HG02588 (cell line): ENCODE measurements around the gene C14orf93.

ENCODE experiments used
- ATAC-seq: cut with Tn5 transposase; IDR thresholded peaks from one replicate; pipeline ENCODE4 v1.9.1; 2021; ENCODE audit warnings: mild to moderate bottlenecking, moderate library complexity; ENCODE audit not compliant: unreplicated experiment

C14orf93 gene

DNA sequence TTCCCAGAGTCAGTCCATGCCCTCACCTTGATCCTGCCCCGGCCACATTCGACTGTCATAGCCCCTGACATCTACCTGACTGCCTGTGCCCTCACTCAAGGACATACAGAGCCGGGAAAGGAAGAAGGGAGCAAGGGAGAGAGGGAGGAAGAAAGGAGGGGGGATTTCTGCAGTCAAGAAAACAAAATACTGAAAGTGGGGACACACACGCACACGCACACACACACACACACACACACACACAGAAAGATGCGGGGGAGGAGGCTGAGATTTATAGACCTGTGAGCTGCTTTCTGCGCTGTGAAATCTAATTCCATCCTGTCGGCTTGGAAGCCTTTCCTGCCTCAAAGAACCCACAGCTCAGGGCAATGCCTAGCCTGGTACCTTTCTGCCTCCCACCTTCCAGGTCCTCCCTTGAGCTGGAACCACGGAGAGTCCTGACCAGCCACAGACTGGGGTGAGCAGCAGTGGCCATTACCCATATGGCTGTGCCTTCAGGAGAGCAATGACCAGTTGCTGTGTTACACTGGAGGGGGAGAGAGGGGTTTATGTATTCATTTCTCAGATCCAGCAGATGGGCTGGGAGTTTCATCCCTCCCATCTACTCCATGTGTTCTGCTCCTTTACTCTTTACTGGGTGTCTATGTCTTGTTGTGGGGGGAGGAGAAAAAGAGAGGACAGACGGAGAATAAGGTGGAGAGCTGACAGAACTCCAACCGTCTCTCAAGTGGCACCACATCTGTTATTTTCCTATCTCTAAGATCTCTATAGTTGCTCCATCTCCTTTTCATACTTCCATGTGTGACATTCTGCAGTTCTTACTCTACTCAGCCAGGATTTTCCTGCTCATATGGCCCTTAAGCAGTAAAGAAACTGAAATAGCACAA is 12.9 kb downstream of the C14orf93 start:
- ATAC-seq: no peak

DNA sequence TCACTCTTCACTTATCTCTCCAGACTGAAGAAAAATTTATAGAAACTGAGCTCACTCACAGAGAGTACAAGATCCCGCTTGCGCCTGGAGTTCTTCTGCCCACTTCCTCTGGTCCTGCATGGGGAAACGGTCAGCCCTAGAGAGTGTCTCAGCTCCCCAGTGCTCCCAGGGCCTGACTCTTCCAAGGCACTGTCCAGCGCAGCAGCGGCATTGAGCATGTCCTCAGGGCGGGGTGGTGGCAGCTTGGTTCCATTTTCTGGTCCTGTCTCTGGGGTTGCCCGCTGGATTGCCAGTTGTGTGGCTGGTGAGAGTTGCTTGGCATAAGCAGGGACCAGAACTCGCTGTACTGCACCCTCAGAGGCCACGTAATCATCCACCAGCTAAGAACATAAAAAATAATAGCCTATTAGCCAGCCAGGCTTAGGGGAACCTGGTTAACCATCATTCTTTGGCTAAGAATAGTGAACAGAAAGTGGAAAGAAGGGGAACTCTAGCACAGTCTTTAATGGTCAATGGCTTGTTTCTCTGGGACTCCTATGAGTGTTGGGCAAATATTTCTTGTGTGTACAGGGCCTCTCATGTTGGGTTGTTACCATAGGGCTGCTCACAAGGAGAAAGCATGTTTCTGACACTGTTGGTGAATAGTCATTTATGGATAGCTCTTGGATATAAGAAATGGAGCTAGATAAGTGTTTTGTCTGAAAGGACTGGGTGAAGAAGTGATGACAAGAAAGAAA is 13.9 kb downstream of the C14orf93 start:
- no peak for ATAC-seq

DNA sequence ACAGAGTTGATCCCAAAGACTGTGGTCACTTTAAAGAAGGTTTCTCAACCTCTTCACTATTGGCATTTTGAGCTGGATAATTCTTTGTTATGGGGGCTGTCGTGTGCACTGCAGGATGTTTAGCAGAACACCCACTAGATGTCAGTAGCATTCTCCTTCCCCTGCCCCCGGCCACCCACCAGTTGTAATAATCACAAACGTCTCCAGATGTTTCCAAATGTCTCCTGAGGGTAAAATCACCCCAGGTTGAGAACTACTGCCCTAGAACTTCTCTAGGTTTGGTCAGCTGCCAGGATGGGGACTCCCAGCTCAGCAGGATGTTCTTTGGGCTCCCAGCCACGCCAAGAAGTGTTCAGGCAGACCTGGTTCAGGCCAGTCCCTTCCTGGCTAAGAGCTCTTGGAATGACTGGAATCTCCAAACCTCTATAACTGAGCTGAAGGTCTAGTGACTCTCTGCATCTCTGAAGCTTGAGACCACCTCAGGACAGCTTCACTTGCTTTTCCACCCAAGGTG is 15.1 kb downstream of the C14orf93 start:
- ATAC-seq: no peak

DNA sequence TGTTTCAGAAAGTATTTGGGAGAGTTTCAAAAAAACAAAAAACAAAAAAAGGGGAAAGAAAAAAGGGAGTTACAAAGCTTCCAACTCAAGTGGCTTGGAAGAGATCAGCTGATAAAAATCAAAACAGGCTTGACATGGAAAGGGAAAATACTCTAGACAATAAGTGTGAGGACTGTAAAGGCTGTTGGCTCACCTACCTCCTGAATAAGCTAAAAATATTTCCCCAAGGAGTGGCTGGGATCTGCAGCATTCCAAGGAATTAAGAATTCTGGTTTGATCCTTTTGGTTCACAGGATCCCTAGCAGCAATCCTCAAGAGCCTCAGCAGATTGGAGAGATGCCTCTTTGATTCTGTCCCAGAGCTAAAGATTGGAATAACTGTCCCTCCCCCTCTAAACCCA is 16.4 kb downstream of the C14orf93 start:
- ATAC-seq: no peak

DNA sequence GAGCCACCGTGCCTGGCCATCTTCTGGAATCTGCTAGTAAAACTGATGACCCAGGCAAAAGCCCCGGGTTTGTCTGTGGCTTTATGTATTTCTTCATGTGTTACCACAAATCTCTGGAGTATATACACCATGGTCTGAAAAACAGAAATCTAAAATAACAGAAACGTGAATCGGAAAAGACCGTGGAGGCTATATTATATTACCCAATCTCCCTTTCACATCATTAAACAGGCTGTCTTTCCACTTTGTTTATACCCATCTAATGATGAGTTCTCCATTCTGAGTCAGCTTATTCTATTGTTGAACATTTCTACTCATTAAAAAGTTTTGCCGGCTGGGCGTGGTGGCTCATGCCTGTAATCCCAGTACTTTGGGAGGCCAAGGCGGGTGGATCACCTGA is 18.1 kb downstream of the C14orf93 start:
- no peak for ATAC-seq

DNA sequence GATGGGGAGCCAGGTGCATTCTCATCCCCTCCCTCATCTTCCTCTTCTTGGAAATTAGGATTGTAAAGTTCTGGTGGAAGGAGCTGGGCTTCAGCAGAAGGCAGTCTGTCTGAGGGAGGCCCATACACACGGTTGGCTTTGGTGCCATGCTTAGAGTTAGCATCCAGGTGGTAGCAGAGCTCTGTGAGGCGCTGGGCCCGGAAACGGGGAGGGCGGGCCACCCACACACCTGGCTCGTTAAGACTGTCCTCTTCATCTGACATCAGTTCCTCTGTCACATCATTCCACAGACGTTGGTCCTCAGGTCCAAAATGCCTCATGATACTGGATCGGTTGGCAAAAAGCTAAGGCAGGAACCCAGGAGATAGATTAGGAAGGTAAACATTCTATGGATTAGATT is 22.7 kb downstream of the C14orf93 start:
- ATAC-seq: no peak

DNA sequence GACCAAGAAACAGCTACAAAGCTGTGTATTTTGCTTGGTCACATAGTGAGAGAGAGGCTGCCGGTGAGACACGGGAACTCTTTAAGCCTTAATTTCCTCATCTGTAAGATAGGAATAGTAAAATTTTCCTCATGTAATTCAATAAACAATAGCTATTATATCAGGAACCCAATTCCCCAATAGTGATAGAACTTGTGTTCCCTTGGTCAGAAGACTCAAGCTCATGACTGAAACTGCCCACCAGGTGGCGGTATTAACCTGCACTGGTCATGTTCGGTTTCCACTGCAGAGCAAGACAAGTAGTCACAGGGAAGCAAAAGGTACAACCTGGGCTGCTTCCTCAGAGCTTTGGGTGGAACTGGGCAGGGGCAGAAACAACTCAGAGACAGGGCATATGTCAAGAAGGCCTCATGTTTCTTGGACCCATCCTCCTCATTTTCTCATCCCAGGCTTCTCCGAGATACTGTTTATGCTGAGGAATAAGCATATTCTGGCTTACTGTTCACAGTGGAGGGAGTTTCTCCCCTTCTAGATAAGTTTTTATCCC is 23.4 kb downstream of the C14orf93 start:
- no peak for ATAC-seq

DNA sequence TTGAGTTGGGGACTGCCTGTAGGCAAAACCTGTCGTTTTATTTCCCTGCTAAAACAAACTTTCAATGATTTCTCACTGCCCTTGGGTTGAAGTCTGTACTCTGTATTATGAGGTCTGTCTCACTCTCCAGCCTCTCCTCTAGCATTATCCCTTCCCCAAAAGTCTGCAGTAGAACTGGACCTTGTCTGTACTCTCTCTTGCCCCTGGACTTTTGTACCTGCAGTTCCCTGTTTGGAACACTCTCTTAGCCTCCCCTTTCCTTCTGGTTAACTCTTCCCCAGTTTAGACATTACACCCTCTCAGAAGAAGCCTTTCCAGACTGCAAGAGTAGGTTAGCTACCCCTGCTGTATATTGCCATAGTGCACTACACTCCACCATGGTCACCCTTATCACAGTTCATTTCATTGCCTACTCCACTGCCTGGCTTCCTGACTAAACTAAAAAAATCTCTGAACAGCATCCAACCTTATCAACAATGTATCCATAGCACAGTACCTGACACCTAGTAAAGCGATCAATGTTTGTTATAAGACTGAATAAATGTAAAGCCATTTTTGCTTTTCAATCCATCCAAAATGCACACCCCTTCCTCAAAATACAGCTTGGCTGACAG is 23.9 kb downstream of the C14orf93 start:
- ATAC-seq: no peak

DNA sequence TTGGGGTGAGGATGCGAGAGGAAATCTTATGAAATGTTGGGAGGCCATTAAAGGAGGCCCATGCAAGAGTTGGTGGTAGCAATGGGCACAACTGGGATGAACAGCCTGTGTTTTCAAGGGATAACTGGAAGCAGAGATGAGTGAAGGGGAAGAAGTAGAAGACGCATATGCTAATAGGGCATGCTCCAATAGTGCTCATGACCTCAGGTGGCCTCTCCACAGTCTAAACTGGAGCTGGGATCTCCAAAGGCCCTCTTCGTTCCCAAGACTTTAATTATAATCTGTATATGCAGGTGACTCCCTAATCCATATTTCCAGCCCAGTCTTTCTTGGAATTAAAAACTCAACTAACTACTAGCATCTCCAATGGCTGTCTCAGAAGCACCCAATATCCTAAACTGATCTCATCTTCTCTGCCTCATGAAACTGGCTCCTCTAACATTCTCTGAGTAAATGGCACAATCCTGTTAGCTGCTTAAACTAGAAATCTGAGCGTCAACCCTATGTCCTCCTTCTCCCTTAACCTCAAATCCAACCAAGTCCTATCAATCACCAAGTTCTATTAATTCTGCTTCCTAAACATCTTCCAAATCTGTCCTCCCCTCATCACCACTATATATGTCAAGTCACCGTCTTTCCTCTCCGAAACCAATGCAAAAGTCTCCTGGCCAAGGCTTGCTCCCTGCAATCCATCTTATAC is 24.8 kb downstream of the C14orf93 start:
- no peak for ATAC-seq

DNA sequence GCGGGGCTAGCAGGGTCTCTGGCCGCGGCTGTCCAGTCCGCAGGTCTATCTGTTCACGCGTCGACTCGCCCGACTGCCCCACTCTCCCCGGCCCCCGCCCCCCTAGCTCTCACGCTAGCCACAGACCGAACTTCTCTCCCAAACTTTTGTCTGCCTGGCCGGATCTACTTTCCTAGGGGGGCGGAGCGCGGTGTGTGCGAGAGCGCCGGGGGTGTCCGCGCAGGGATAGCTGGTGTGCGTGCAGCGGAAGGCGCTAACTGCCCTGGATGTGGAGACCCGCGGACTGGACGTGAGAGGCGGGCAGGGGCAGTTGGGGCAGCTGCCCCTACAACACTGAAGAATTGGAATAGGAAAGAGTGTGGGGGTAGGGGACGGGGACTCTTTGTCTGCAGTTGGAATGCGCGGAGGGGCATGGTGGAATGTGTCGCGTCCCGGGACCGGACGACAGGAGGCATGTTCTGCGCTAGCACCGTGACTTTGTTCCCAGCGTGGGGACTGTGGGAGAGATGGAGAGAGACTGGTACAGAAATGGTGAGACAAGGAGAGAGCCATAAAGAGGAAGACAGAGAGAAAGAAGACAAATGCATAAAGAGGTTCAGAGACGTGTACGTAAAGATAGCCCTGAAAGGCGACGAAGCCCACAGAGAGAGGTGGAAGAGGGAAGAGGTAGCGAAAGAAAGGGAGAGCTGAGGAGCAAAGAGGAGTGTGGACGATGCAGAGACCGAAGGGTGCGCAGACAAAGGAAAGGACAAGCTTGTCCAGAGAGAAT is 27.3 kb downstream of the C14orf93 start, which contains the start of gene AJUBA:
Gene AJUBA (minus strand): TSS at position 75 of the 769 bp plus-strand sequence. CDS start 285 bp downstream, outside the sequence.
- ATAC-seq: peak; percentile 43

DNA sequence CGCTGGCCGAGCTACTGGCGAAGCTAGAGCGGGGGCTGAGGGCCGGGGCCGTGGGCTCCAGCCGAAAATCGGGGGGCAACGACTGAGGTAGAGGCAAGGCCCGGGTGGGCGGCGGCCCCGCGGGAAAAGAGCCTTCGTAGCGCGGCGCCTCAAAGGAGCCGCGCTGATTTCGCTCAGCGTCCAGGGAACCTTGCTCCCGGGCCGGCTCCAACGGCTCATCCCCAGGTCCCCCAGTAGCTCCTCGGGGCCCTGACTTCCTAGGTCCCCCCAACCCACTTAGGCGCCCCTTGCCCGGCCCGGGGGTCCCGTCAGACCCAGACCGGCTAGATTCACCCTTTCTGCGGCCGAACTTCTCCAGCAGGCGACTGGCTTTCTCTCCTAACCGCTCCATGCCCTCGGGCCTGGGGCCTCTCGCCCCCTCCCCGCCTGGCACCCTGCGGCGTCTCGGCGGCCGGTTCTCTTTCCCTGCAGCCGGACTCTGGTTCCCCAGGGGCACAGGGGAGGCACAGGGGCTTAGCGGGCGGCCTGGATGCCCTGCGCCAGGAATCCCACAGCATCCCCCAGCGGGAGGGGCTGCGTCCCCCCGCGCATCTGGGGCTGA is 28.0 kb downstream of the C14orf93 start:
- no peak for ATAC-seq

DNA sequence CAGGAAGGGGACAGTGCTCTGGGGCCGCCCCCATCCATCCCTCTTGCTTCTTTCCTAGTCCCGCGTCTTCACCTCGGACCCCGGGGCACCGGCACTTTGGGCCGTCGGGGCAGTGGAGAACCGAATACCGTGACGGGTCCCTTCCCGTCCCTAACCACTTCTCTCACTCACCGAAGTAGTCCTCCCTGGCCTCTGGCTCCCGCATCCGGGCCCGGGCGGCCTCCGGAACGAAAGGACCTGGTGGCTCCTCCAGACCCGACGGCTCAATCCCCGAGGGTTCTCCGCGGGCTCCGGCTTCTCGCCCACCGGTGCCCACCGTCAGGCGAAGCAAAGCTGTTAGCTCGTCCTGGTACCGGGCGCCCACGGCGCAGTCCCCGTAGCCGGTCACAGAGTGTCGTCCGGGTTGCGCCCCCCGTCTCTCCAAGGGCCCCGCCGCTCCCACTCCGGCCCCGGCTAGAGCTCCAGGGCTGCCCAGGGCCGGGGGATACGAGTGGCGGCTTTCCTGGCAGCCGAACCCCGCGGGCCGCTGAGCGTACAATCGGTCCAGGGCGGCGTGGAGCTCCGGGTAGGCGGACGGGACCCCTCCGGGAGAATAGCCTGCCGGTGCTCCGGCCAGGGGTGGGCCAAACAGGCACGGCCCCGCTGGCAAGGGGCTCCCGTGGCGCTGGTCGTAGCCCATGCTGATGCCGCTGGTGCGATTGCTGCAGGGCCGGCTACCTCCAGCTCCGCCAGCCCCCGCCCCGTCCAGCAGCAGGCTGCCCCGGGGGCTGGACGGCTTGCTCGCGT is 28.7 kb downstream of the C14orf93 start:
- no peak for ATAC-seq

DNA sequence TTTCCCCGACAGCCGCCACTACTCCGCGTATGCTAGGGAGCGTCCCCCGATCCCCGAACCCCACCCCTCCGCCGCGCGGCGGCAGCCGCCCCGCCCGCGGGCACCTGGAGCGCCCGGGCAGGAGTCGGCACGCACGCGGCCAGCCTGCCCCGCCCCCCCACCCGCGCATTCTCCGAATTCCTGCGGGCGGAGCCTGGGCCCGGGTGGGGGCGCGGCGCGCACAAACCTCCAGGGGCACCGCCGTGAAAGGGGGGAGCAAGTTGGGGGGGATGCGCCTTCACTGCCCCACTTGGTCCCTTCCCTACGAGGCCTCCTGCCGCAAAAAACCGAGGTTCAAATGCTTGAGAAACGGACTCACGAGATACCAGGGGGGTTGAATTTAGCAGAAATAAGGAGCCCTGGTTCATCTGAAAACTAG is 29.3 kb downstream of the C14orf93 start:
- ATAC-seq: no peak

DNA sequence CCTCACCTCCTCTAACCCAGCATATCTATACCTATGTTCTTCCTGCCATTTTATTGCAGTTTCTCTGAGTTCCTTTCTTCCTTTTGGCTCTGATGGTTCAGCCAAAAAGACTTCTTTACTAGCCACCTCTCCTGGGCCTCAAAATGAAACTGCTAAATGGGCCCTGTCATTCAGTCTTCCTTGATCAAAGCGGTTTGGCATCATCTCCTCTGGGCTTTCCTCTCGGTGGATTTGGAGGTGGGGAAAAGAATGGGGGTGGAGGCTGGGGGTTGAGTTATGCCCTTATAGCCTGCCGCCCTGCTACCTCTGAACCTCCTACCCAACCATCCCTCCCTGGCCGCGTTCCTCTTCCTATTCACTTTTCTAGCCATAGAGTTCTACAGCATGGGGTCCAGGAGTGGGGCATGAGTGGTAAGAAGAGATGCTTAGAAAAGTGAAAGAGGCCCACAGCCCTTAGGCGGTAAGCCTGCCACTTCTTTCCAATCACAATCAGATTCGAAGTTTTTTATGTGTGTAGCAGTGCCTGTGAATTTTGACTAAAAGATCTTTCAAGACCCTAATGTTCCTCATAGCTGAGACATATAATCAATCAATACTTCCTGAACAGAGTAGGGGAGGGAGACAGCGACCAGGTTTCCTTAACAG is 30.1 kb downstream of the C14orf93 start:
- ATAC-seq: no peak

DNA sequence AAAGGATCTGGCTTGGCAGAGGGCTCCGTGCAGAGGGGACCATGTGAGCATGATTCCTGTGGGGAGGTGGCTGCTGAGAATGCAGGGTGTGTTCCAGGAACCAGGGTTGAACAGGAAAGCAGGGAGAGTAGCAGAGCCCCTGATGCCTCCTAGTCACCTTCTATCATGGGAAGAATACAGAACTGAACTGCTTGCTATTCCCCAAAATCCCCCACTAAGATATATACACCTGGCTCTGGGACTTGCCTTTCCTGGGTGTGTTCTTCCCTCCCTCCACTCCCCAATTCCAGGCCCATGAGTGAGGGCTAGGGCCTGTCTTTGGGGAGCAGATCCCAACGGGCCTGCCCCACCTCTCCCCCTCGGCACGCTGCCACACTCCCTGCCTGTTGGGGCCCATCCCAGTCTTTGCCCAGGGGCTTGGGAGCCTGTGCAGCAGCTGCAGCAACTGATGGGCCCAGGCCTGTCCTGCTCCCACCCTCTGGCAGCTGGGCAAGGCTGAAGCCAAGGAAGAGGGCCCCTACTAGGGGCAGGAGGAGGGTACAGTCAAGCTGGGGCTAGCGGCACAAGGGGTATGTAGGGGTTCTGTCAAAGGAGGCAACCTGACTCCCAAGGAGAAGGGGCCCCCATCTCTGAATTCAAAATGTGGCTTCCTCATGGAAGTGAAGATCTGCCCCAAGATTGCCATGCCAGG is 30.8 kb downstream of the C14orf93 start:
- ATAC-seq: no peak

DNA sequence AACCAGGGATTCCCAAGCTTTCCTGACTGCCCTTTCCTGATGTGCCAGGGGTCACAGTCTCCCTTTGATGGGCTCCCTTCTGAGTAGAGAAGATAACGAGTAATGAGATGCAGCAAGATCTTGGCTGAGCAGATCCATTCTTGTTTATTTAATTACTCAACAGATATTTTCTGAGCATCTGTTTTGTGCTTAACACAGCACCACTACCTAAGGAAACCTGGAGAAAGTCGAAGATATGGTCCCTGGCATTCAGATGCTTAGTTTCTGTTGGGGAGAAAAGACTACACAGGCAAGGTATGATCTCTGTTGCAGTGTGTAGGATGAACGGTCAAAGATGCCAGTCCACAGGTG is 31.5 kb downstream of the C14orf93 start:
- ATAC-seq: no peak

DNA sequence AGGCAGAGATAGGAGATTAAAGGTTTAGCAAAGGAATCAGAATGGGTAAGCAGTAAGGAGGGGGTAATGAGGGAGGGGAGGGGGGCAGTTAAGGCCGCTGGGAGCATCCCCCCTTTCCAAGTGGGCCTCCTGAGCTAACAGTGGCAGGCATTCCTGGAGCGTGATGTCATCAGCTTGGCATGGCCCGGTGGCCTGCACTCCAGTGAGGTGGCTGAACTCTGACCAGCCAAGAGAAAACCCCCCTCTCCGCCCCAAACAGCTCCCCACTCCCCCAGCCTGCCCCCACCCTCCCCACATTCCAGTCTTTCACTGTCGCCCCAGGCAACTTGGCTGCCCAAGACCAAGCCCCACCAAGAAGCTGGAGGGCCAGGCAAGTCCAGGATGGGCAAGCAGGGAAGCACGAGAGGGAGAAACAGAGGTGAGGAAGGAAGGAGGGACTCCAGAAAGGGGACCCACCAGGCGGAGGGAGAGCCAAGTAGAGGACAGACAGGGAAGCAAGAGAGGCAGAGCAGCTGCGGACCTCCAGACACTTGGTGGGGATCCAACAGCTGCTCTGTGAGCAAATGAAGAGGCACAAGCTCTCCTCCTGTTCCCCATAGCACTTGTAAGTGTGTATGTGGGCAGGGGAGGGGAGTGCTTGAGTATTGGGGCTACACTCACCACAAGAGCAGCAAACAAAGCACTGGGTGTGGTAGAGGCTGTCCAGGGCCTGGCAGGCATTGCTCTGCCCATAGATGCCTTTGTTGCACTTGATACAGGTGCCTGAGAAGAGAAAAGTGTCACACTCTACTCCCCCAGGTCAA is 32.1 kb downstream of the C14orf93 start:
- no peak for ATAC-seq
